HepG2 (cell line): ENCODE measurements around the gene ABCD1. TPM values are rescaled to one million over a fixed set of nuclear protein-coding genes. Genes with fewer than 3 reads are reported as not detected.
A peak's percentile ranks its signal among the peaks of the same experiment; 100 is the strongest.

ENCODE experiments used
- ATF7 ChIP-seq, 2 experiments: fragments of 450-650 bp in 1 of 2; sonication (generic) in 1 of 2; formaldehyde crosslinking in 1 of 2; IDR thresholded peaks; 2 replicates each; pipeline versions ENCODE4 v1.4.0 to v1.6.1; 2016 to 2020; ENCODE audit warnings: antibody characterized with exemption in 1 of 2, mild to moderate bottlenecking in 1 of 2, missing genetic modification reagents in 1 of 2
- GABPA ChIP-seq, 2 experiments: IDR thresholded peaks; 2 replicates each; pipeline ENCODE4 v1.6.1; 2011 to 2016; ENCODE audit warnings: low read depth in 2 of 2, low read length in 1 of 2, missing biosample characterization in 1 of 2, missing genetic modification characterization in 1 of 2
- GLMP ChIP-seq: sonication (generic); formaldehyde crosslinking; IDR thresholded peaks from 2 replicates; pipeline ENCODE4 v1.9.0; 2021; ENCODE audit warnings: missing genetic modification reagents, mild to moderate bottlenecking, borderline replicate concordance
- IKZF4 ChIP-seq: sonication (generic); formaldehyde crosslinking; IDR thresholded peaks from 2 replicates; pipeline ENCODE4 v1.5.1; 2020; ENCODE audit warnings: borderline replicate concordance, mild to moderate bottlenecking, low read depth, missing genetic modification reagents; ENCODE audit errors: not compliant biosample characterization
- MXI1 ChIP-seq: IDR thresholded peaks from 3 replicates; pipeline ENCODE4 v1.6.1; 2012; ENCODE audit warnings: low read depth, low read length, inconsistent platforms, borderline replicate concordance
- NCOR1 ChIP-seq: fragments of 200-600 bp; sonication (generic); IDR thresholded peaks from 2 replicates; pipeline ENCODE4 v1.7.0; 2017; ENCODE audit warnings: antibody characterized with exemption, low read length, borderline replicate concordance
- POGZ ChIP-seq: sonication (generic); formaldehyde crosslinking; IDR thresholded peaks from 2 replicates; pipeline ENCODE4 v1.4.0; 2020; ENCODE audit warnings: mild to moderate bottlenecking, missing genetic modification reagents
- RERE ChIP-seq: IDR thresholded peaks from 2 replicates; pipeline ENCODE4 v1.6.1; 2016; ENCODE audit warnings: low read depth, missing genetic modification reagents, missing compliant biosample characterization
- SMYD3 ChIP-seq: sonication (generic); formaldehyde crosslinking; IDR thresholded peaks from 2 replicates; pipeline ENCODE4 v1.8.1; 2023; ENCODE audit warnings: mild to moderate bottlenecking, missing genetic modification reagents
- ZBTB21 ChIP-seq: sonication (generic); formaldehyde crosslinking; IDR thresholded peaks from 2 replicates; pipeline ENCODE4 v1.4.0; 2020; ENCODE audit warnings: missing genetic modification reagents
- ZNF17 ChIP-seq: sonication (generic); formaldehyde crosslinking; IDR thresholded peaks from 2 replicates; pipeline ENCODE4 v1.5.0; 2020; ENCODE audit warnings: mild to moderate bottlenecking, missing genetic modification reagents
- ZNF704 ChIP-seq: sonication (generic); formaldehyde crosslinking; IDR thresholded peaks from 2 replicates; pipeline ENCODE4 v1.8.1; 2023; ENCODE audit warnings: mild to moderate bottlenecking, inconsistent platforms, moderate library complexity, missing genetic modification reagents, borderline replicate concordance
- ZNF839 ChIP-seq: sonication (generic); formaldehyde crosslinking; IDR thresholded peaks from 2 replicates; pipeline ENCODE4 v1.4.0; 2020; ENCODE audit warnings: missing genetic modification reagents, mild to moderate bottlenecking, borderline replicate concordance
- ZXDC ChIP-seq: sonication (generic); formaldehyde crosslinking; IDR thresholded peaks from 2 replicates; pipeline ENCODE4 v1.5.0; 2020; ENCODE audit warnings: mild to moderate bottlenecking, missing genetic modification reagents
- polyA plus RNA-seq, 8 experiments: library from polyadenylated mRNA; depleted of rRNA in 3 of 8; stranded (reverse) in 7 of 8; unstranded in 1 of 8; fragments of >200 nt; fragmentation: Illumina TruSeq in 4 of 8; extraction: Trizol in 4 of 8; gene quantifications; 2 replicates each; pipeline versions ENCODE4 v1.2.1 to v1.2.3, GENCODE V29; 2011 to 2016; ENCODE audit warnings: low read depth in 4 of 8, missing spikeins in 1 of 8, mixed read lengths in 1 of 8; ENCODE audit not compliant: insufficient read depth in 1 of 8
- total RNA-seq, 5 experiments: library from RNA; depleted of rRNA; stranded (reverse); fragments of >200 nt; fragmentation: Illumina TruSeq; extraction: Trizol; gene quantifications; 2 replicates each; pipeline ENCODE4 v1.2.3, GENCODE V29; 2016; ENCODE audit warnings: low read depth in 1 of 5
- TF ChIP-seq, protein P1 (sequence below): IDR thresholded peaks from 2 replicates; pipeline ENCODE4 v1.6.1; 2012; ENCODE audit warnings: inconsistent platforms

Gene ABCD1
- total and polyA plus RNA-seq, 2 of the 13 experiments (the other 11 are each of a cell fraction or from before 2014, with no cell fraction given), result 11.4 to 15.9 TPM

GRCh38 chrX:153726286-153727122, 1.8 kb downstream of the ABCD1 start (continued):
- TF ChIP-seq GABPA (IDR thresholded peaks at IDR 0.05; ENCODE audit: low read depth, low read length) (no peak), GABPA (CRISPR knock-in tag; IDR thresholded peaks at IDR 0.05; ENCODE audit: low read depth) (peak; percentile 22; the same call in 1 of the 2 replicates), ZBTB21 (no peak), MXI1 (peak; percentile 39; the same call in 1 of the 3 replicates), ZXDC (CRISPR knock-in tag) (no peak), RERE (CRISPR knock-in tag) (no peak), ATF7 (IDR thresholded peaks at IDR 0.05) (no peak), ATF7 (CRISPR knock-in tag; IDR thresholded peaks at IDR 0.05) (no peak), NCOR1 (peak; percentile 38; the same call in 1 of the 2 replicates), IKZF4 (CRISPR knock-in tag) (no peak), POGZ (CRISPR knock-in tag) (peak; percentile 43; the same call in 1 of the 2 replicates), ZNF17 (CRISPR knock-in tag) (no peak), GLMP (CRISPR knock-in tag) (no peak), SMYD3 (CRISPR knock-in tag) (no peak), ZNF704 (no peak), ZNF839 (CRISPR knock-in tag) (no peak)
- TF ChIP-seq, protein P1, sequence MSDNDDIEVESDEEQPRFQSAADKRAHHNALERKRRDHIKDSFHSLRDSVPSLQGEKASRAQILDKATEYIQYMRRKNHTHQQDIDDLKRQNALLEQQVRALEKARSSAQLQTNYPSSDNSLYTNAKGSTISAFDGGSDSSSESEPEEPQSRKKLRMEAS, result no peak
